Urinary bladder (tissue), 4 donors: ENCODE results near the gene PKN2. TPM values are rescaled to one million over a fixed set of nuclear protein-coding genes. Genes with fewer than 3 reads are reported as not detected.
"Not testable (repeated sequence)": the region's sequence is repeated elsewhere in the genome, so short reads cannot be mapped to it uniquely, and the experiment has no call there.

Source experiments
- DNase-seq: peaks from one replicate; pipeline ENCODE4 v3.0.0-alpha.2; 2015; ENCODE audit errors: extremely low spot score
- H3K27ac ChIP-seq: one replicate; pipeline ENCODE4 v1.5.1; 2013; ENCODE audit warnings: low read depth, mild to moderate bottlenecking, moderate library complexity
- H3K36me3 ChIP-seq: one replicate; pipeline ENCODE4 v1.6.1; 2013; ENCODE audit warnings: mild to moderate bottlenecking, moderate library complexity; ENCODE audit not compliant: insufficient read depth
- H3K4me1 ChIP-seq: one replicate; pipeline ENCODE4 v1.6.1; 2013; ENCODE audit warnings: mild to moderate bottlenecking, moderate library complexity; ENCODE audit not compliant: insufficient read depth
- H3K4me3 ChIP-seq: one replicate; pipeline ENCODE4 v1.5.1; 2013; ENCODE audit warnings: low read depth, low read length
- WGBS: extraction: QIAGEN DNeasy Blood & Tissue Kit; methylation state at CpG from one replicate; pipeline ENCODE4 v1.1.7; 2013; 5-methylcytosine and 5-hydroxymethylcytosine counted together
- polyA plus RNA-seq: library from polyadenylated mRNA; stranded (reverse); fragments of 200-250 nt; gene quantifications from one replicate; pipeline ENCODE4 v1.2.3, GENCODE V29; 2013
- total RNA-seq: library from RNA; depleted of rRNA; stranded (reverse); fragments of >200 nt; gene quantifications from one replicate; pipeline ENCODE4 v1.2.3, GENCODE V29; 2014
- donor health status: healthy with polysubstance abuse.
- donor health status: healthy.

The PKN2 gene
- total and polyA plus RNA-seq, 2 donors: 15.8 to 113 TPM

DNA sequence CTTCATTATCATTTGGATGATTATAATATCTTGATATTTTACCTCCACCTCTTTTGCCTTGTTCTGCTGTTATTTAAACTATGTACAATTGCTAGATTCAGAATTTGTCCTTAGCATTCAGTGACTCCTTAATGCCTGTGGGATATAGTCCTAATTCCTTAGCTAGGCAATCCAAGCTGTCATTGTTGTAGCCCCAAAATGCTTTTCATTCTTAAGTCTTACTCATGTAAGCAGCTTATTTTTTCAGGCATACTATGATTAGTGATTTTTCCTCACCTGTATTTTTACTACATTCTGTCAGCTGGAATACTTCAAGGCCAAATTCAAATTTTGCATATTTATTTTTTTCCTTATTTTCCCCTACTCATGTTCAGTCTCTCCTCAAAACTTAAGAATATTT lies 13.4 kb downstream of the PKN2 start:
- DNase-seq: no peak
- H3K27ac ChIP-seq: no peak overlapping the region
- H3K36me3 ChIP-seq: no peaks in the 10 kb centered on the region
- H3K4me3 ChIP-seq: no peak overlapping the region
- no peaks in the 10 kb centered on the region for H3K4me1 ChIP-seq

- 57% methylated on average over 2 of the region's 2 CpGs for WGBS
- H3K4me1 ChIP-seq: no peaks in the 10 kb centered on the region
- no peak overlapping the region for H3K27ac ChIP-seq
- no peak for DNase-seq
- no peaks in the 10 kb centered on the region for H3K36me3 ChIP-seq
- H3K4me3 ChIP-seq: no peak overlapping the region
Measured at GRCh38 chr1:88698140-88698539, 14.1 kb downstream of the PKN2 start.

DNA sequence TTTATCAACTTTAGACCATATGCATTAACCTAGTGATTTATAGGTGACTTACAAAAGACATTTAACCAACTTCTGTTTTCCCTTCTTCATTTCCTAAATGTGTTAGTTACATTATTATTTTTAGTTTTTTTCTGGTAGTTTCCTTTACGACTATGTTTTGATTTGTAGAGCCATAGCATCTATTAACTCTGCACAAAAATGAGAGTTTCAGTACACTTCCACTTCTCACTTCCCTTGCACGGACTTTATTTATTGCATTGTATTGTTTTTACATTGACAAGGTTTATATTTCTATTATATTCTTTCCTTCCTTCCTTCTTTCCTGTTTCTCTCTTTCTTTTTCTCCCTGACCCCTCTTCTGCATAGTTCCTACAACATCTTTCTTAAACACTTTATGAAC lies 14.7 kb downstream of the PKN2 start:
- no peaks in the 10 kb centered on the region for H3K36me3 ChIP-seq
- 66% methylated on average over 2 of the region's 2 CpGs for WGBS
- DNase-seq: no peak
- no peak overlapping the region for H3K27ac ChIP-seq
- no peaks in the 10 kb centered on the region for H3K4me1 ChIP-seq
- no peak overlapping the region for H3K4me3 ChIP-seq

DNA sequence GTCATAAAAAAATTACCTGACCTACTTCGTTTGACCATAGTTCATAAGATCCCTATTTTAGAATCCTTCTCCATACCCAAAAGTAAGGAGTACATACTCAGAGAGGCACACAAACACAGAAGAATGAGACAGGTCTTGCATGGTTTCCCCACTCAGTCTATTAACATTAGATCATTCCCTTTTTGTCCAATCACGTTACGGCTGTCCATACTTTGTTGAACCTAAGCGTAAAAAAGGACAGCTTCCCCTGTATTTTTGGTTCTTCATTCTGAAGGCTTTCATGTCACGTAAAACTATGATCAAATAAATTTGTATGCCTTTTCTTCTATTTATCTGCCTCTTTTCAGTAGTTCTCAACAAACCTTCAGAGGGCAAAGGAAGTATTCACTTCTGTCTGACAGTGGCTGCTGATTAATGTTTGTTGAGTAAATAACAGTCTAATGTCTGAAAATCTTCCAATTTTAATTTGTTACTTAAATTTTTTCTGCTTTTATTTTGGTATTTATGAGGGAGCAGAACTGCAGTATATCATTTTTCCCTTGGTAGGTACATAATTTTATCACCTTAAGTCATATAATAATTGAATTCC lies 16.4 kb downstream of the PKN2 start:
- 91% methylated on average over 5 of the region's 5 CpGs for WGBS
- DNase-seq: no peak
- Histone ChIP-seq H3K4me1 (no peaks in the 10 kb centered on the region), H3K36me3 (no peaks in the 10 kb centered on the region), H3K27ac (no peak overlapping the region), H3K4me3 (no peak overlapping the region)

DNA sequence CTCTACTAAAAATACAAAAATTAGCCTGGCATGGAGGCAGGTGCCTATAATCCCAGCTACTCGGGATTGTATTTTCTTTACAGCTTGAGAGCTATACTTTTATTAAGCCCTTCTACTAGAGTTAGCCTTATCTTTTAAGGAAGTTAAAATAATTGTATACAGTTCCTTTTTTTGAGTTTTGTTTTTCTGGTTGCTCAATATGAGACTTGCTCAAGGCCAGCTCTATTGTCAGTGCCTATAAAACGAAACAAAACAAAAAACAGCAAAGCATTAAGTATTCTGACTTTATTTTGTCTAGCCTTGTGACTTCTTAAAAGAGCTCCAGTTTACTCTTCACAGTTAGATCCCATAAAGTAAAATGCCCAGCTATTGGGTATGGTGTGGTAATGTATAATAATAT lies 17.2 kb downstream of the PKN2 start:
- no peak for DNase-seq
- H3K4me3 ChIP-seq: no peak overlapping the region
- no peaks in the 10 kb centered on the region for H3K4me1 ChIP-seq
- H3K27ac ChIP-seq: no peak overlapping the region
- no peaks in the 10 kb centered on the region for H3K36me3 ChIP-seq
- WGBS: 46% methylated on average over 2 of the region's 2 CpGs

DNA sequence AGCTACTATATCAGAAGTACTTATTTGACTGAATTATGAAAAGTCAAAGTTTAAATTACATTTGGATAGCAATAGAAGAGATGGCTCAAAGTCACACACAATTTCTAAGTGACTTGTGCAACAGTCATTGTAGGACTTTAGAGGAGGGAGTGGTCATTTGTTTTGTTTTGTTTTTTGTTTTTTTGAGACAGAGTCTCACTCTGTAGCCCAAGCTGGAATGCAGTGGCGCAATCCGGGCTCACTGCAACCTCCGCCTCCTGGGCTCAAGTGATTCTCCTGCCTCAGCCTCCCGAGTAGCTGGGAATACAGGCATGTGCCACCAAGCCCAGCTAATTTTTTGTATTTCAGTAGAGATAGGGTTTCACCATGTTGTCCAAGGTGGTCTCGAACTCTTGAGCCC lies 17.7 kb downstream of the PKN2 start:
- not testable (repeated sequence) for H3K27ac ChIP-seq, H3K4me3 ChIP-seq, DNase-seq, H3K4me1 ChIP-seq, H3K36me3 ChIP-seq
- 93% methylated on average over 5 of the region's 5 CpGs for WGBS

- H3K36me3 ChIP-seq: no peaks in the 10 kb centered on the region
- H3K27ac ChIP-seq: no peak overlapping the region
- 88% methylated on average over 2 of the region's 2 CpGs for WGBS
- no peak for DNase-seq
- H3K4me3 ChIP-seq: no peak overlapping the region
- no peaks in the 10 kb centered on the region for H3K4me1 ChIP-seq
Measured at GRCh38 chr1:88708011-88708410, 23.9 kb downstream of the PKN2 start.

GRCh38 chr1:88712907-88713306 lies 28.8 kb downstream of the PKN2 start:
- DNase-seq, H3K4me3 ChIP-seq, H3K36me3 ChIP-seq, H3K27ac ChIP-seq, H3K4me1 ChIP-seq: not testable (repeated sequence)
- WGBS: 100% methylated on average over 1 of the region's 1 CpG

- H3K4me3 ChIP-seq, DNase-seq, H3K27ac ChIP-seq, H3K36me3 ChIP-seq, H3K4me1 ChIP-seq: not testable (repeated sequence)
- WGBS: 96% methylated on average over 2 of the region's 2 CpGs
Measured at GRCh38 chr1:88716571-88716970, 32.5 kb downstream of the PKN2 start.

- Histone ChIP-seq H3K4me3 (no peak overlapping the region), H3K4me1 (no peaks in the 10 kb centered on the region), H3K27ac (peak overlapping the region; percentile 23), H3K36me3 (no peaks in the 10 kb centered on the region)
- no peak for DNase-seq
- 95% methylated on average over 5 of the region's 5 CpGs for WGBS
Measured at GRCh38 chr1:88722492-88722891, 38.4 kb downstream of the PKN2 start.

DNA sequence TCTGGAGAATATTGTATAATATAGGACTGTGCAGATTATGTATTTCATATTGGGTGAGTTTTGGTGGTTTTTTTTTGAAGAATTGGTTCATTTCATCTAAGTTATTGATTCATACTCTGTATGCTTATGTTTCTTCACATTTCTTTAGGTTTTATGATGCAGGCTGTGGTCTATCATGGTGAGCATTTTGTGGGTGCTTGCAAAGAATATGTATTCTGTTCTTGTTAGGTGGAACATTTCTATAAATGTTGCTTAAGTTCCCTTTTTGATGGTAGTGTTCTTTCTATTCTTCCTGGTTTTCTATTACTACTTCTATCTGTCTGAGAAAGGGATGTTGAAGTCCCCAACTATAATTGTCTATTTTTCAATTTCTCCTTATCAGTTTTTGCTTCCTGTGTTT lies 42.6 kb downstream of the PKN2 start:
- no peak for DNase-seq
- Histone ChIP-seq H3K36me3 (no peaks in the 10 kb centered on the region), H3K27ac (no peak overlapping the region), H3K4me3 (no peak overlapping the region), H3K4me1 (peaks cover 3% of the 10 kb centered on the region)

DNA sequence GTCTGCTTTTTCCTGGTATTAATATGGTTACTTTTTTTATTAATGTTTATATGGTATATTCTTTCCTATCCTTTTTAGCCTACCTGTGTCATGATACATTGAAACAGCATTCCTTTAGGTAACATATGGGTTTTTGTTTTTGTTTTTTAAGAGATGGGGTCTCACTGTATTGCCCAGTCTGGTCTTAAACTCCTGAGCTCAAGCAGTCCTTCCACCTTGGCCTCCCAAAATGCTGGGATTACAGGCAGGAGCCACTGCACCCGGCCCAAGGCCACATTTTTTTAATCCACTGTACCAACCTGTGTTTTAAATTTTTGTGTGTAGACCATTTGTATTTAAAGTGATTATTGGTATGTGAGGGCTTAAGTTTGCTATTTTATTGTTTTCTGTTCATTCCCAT lies 43.1 kb downstream of the PKN2 start:
- WGBS: 96% methylated on average over 1 of the region's 1 CpG
- H3K36me3 ChIP-seq: no peaks in the 10 kb centered on the region
- no peak overlapping the region for H3K27ac ChIP-seq
- H3K4me1 ChIP-seq: peaks cover 3% of the 10 kb centered on the region
- DNase-seq: no peak
- H3K4me3 ChIP-seq: no peak overlapping the region

GRCh38 chr1:88729297-88729696 lies 45.2 kb downstream of the PKN2 start:
- H3K4me3 ChIP-seq: no peak overlapping the region
- H3K4me1 ChIP-seq: peaks cover 3% of the 10 kb centered on the region
- DNase-seq: no peak
- no peaks in the 10 kb centered on the region for H3K36me3 ChIP-seq
- H3K27ac ChIP-seq: no peak overlapping the region
- WGBS: 93% methylated on average over 2 of the region's 2 CpGs

DNA sequence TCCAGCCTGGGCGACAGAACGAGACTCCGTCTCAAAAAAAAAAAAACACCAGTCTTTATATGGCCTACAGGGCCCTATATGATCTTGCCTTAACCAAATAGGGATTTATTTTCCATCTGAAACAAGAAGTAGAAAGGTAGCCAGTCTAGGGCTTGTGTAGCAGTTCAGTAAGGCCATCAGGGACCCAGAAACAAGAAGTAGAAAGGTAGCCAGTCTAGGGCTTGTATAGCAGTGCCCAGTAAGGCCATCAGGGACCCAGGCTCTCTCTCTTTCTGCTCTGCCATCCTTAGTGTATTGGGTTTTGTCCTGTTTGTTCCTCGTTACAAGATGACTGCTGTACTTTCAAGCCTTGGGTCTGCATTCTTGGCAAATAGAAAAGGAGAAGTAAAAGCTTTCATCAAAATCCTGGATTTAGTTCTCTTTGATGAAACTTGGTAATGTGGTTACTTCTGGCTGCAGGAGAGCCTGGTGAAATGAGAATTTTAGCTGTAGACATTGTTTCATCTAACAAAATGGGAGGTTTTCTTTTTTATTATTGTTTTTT lies 46.1 kb downstream of the PKN2 start:
- Histone ChIP-seq H3K27ac (no peak overlapping the region), H3K4me1 (peaks cover 3% of the 10 kb centered on the region), H3K36me3 (no peaks in the 10 kb centered on the region), H3K4me3 (no peak overlapping the region)
- no peak for DNase-seq
- WGBS: 84% methylated on average over 4 of the region's 4 CpGs

DNA sequence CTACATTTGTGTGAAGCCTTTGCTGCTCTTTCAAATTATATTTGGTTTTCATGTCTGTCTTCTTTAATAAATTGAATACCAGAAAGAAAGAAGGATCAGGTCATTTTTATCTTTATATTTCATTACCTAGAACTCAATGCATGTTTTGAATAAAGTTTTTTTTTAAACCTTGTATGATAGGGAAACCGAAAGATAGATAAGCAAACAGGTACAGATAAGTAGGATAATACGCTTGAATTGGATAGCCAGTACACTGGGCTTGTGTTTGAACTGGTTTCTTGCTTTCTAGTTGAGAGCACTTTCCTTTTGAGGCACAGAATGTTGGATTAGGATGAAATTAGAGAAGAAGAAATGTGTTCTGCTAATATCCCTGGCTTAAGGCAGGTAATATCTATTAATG lies 46.9 kb downstream of the PKN2 start:
- no peak overlapping the region for H3K4me3 ChIP-seq
- no peak for DNase-seq
- peaks cover 3% of the 10 kb centered on the region for H3K4me1 ChIP-seq
- H3K27ac ChIP-seq: peak overlapping the region; percentile 79
- WGBS: 50% methylated on average over 2 of the region's 2 CpGs
- no peaks in the 10 kb centered on the region for H3K36me3 ChIP-seq
